ENCODE results near the gene XPA. TPM values are rescaled to one million over a fixed set of nuclear protein-coding genes. Genes with fewer than 3 reads are reported as not detected.

The XPA gene
- total RNA-seq, 1 donor from 2014 or later: 3.2 TPM

- peaks cover 68 to 98% of the 10 kb centered on the region in 2 donors for H3K36me3 ChIP-seq
- DNase-seq (ENCODE audit: low spot score in 2 of 2): no peak
- H3K27ac ChIP-seq: no peak overlapping the region
- no peak overlapping the region for H3K4me3 ChIP-seq
- H3K9me3 ChIP-seq: no peaks in the 10 kb centered on the region
- no peaks in the 10 kb centered on the region for H3K4me1 ChIP-seq
- H3K27me3 ChIP-seq: no peaks in the 10 kb centered on the region
- intact Hi-C loops (cut with DNase I): no loop called here
- TF ChIP-seq, protein P1, sequence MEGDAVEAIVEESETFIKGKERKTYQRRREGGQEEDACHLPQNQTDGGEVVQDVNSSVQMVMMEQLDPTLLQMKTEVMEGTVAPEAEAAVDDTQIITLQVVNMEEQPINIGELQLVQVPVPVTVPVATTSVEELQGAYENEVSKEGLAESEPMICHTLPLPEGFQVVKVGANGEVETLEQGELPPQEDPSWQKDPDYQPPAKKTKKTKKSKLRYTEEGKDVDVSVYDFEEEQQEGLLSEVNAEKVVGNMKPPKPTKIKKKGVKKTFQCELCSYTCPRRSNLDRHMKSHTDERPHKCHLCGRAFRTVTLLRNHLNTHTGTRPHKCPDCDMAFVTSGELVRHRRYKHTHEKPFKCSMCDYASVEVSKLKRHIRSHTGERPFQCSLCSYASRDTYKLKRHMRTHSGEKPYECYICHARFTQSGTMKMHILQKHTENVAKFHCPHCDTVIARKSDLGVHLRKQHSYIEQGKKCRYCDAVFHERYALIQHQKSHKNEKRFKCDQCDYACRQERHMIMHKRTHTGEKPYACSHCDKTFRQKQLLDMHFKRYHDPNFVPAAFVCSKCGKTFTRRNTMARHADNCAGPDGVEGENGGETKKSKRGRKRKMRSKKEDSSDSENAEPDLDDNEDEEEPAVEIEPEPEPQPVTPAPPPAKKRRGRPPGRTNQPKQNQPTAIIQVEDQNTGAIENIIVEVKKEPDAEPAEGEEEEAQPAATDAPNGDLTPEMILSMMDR (IDR thresholded peaks at IDR 0.05): no peak
Observed at GRCh38 chr9:97666907-97667686, 30.0 kb downstream of the XPA start.

GRCh38 chr9:97665742-97666141 lies 31.4 kb downstream of the XPA start:
- H3K27me3 ChIP-seq: no peaks in the 10 kb centered on the region
- H3K27ac ChIP-seq: no peak overlapping the region
- H3K4me1 ChIP-seq: no peaks in the 10 kb centered on the region
- H3K4me3 ChIP-seq: no peak overlapping the region
- TF ChIP-seq, protein P1 (IDR thresholded peaks at IDR 0.05): no peak
- no peaks in the 10 kb centered on the region for H3K9me3 ChIP-seq
- intact Hi-C loops (cut with DNase I): no loop called here
- peaks cover 63 to 96% of the 10 kb centered on the region in 2 donors for H3K36me3 ChIP-seq
- DNase-seq (ENCODE audit: low spot score in 2 of 2): no peak

- Histone ChIP-seq H3K9me3 (no peaks in the 10 kb centered on the region), H3K27me3 (no peaks in the 10 kb centered on the region), H3K4me1 (no peaks in the 10 kb centered on the region), H3K27ac (peak overlapping the region; percentile 42 to 56), H3K36me3 (peaks cover 52 to 92% of the 10 kb centered on the region in 2 donors), H3K4me3 (no peak overlapping the region)
- no peak for DNase-seq (ENCODE audit: low spot score in 2 of 2)
- intact Hi-C loops (cut with DNase I): no loop called here
- TF ChIP-seq, protein P1 (IDR thresholded peaks at IDR 0.05): no peak
Observed at GRCh38 chr9:97660847-97661246, 36.3 kb downstream of the XPA start.

DNA sequence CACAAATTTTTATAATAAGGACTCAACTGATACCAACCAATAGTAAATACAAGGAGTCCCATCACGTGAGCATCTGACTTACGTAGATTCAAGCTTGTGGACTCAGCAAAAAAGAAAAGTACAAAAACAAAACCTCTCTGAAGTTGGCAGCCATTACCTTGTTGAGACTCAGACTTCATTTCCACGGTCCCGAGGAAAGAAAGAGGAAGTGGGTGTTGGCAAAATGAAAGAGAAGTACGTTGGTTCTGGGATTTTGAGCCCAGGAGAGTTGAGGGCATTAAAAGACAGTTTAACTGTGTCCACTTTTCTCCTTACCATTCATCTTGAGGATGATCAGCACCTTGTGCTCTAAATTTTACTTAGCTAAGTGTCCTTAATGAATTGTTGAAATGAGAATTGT lies 36.8 kb downstream of the XPA start:
- H3K4me3 ChIP-seq: no peak overlapping the region
- intact Hi-C loops (cut with DNase I): no loop called here
- H3K4me1 ChIP-seq: no peaks in the 10 kb centered on the region
- TF ChIP-seq, protein P1 (IDR thresholded peaks at IDR 0.05): no peak
- peaks cover 47 to 92% of the 10 kb centered on the region in 2 donors for H3K36me3 ChIP-seq
- DNase-seq (ENCODE audit: low spot score in 2 of 2): no peak
- H3K9me3 ChIP-seq: no peaks in the 10 kb centered on the region
- H3K27me3 ChIP-seq: no peaks in the 10 kb centered on the region
- peak overlapping the region; percentile 42 to 56 for H3K27ac ChIP-seq

GRCh38 chr9:97659771-97660170 lies 37.4 kb downstream of the XPA start:
- Histone ChIP-seq H3K27ac (peak overlapping the region; percentile 42 to 56), H3K27me3 (no peaks in the 10 kb centered on the region), H3K4me3 (no peak overlapping the region), H3K4me1 (no peaks in the 10 kb centered on the region), H3K36me3 (peaks cover 49 to 88% of the 10 kb centered on the region in 2 donors), H3K9me3 (no peaks in the 10 kb centered on the region)
- DNase-seq (ENCODE audit: low spot score in 2 of 2): no peak
- TF ChIP-seq, protein P1 (IDR thresholded peaks at IDR 0.05): no peak
- intact Hi-C loops (cut with DNase I): no loop called here
